Retinal pigment epithelial cell (primary cell): Measurements from ENCODE around the gene HSF2.

ENCODE experiments used
- DNase-seq: peaks from one replicate; pipeline ENCODE4 v3.0.0-alpha.2; 2010; ENCODE audit warnings: low read depth
- H3K4me3 ChIP-seq: 2 replicates; pipeline ENCODE4 v1.5.1; 2011; ENCODE audit warnings: mild to moderate bottlenecking, low read length, control low read depth, moderate library complexity
- CTCF ChIP-seq: conservative IDR thresholded peaks from 2 replicates; pipeline ENCODE4 v1.5.1; 2011; ENCODE audit warnings: low read depth, low read length, control low read depth, inconsistent platforms

The HSF2 gene

DNA sequence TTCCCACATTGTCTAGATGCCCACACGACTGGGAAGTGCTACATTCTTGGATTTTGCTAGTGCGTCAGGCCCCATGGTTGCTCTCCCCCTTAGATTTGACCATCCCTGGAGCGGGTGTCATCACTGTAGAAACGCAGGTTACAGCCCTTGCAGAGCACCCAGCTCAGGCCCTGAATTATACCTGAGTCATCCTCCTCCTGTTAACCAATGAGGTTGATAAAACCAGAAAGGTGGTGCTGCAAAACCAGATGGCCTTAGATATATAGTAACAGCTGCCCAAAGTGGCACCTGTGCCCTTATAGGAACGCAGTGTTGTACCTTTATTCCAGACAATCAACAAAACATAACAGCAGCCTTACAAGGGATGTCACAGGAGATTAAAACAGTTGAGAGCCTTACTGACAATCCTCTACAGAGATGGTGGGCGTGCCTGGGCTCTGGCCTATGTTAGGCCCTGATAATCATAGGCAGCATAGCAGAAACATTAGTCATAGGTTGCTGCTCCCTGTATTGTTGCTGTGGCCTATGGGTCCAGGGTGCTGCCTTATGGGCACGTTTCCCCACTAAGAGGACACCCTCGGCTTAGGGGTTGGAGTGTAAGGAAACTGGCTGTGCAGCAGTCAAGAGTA lies 33.6 kb upstream of the HSF2 start:
- TF ChIP-seq CTCF: no peak
- DNase-seq: no peak
- H3K4me3 ChIP-seq: no peak overlapping the region

GRCh38 chr6:122367171-122367570 lies 32.3 kb upstream of the HSF2 start:
- DNase-seq: no peak
- TF ChIP-seq CTCF: no peak
- H3K4me3 ChIP-seq: no peak overlapping the region

- no peak for TF ChIP-seq CTCF
- no peak for DNase-seq
- no peak overlapping the region for H3K4me3 ChIP-seq
Measured at GRCh38 chr6:122369536-122369935, 29.9 kb upstream of the HSF2 start.

DNA sequence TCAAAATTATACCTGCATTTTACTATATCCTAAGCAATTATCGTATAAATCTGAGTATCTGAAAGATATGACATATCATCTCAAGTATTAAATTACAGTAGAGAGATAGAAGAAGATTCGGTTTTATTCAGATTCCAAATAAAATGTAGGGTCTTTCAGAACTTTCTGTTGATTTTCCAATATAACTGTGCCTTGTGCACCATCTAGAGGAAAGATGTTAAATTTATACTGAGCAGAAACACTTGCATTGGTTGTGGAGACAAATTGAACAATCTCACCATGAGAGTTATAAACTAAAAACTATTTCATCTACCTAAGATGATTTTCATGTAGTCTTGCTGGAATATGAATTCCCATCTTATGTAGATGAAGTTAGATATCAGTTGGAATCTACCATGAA lies 26.8 kb upstream of the HSF2 start:
- TF ChIP-seq CTCF: peak; percentile 33
- H3K4me3 ChIP-seq: no peak overlapping the region
- no peak for DNase-seq

- DNase-seq: no peak
- H3K4me3 ChIP-seq: no peak overlapping the region
- no peak for TF ChIP-seq CTCF
Measured at GRCh38 chr6:122374307-122374706, 25.1 kb upstream of the HSF2 start.

- no peak overlapping the region for H3K4me3 ChIP-seq
- DNase-seq: no peak
- TF ChIP-seq CTCF: no peak
Measured at GRCh38 chr6:122376246-122376645, 23.2 kb upstream of the HSF2 start.

GRCh38 chr6:122381494-122382265 lies 17.8 kb upstream of the HSF2 start:
- peak; percentile 33 for DNase-seq
- TF ChIP-seq CTCF: peak; percentile 81
- no peak overlapping the region for H3K4me3 ChIP-seq
